CD4-positive, CD25-positive, alpha-beta regulatory T cell (primary cell): Measurements from ENCODE around the gene SECTM1. TPM values are rescaled to one million over a fixed set of nuclear protein-coding genes. Genes with fewer than 3 reads are reported as not detected.

Source experiments
- ATAC-seq, 2 donors: fragments of 150-1000 bp; cut with Tn5 transposase; one replicate each; pipeline ENCODE4 v1.10.0; 2021; ENCODE audit warnings: low read depth in 2 of 2, moderate number of reproducible peaks in 2 of 2, moderate library complexity in 1 of 2
- DNase-seq, 3 donors: peaks; one replicate each; pipeline versions ENCODE4 v3.0.0 to v3.0.0-alpha.2; 2012 to 2022; ENCODE audit warnings: mixed read lengths in 1 of 3
- H3K27ac ChIP-seq: one replicate; pipeline ENCODE4 v1.7.0; 2013; ENCODE audit warnings: mild to moderate bottlenecking, low read length; ENCODE audit not compliant: insufficient read depth, poor library complexity, severe bottlenecking
- H3K27me3 ChIP-seq: one replicate; pipeline ENCODE4 v1.7.0; 2013; ENCODE audit warnings: low read length; ENCODE audit not compliant: control insufficient read depth, insufficient read depth
- H3K36me3 ChIP-seq: one replicate; pipeline ENCODE4 v1.7.0; 2013; ENCODE audit warnings: mild to moderate bottlenecking, low read length, moderate library complexity; ENCODE audit not compliant: control insufficient read depth, insufficient read depth
- H3K4me1 ChIP-seq: 2 replicates; pipeline ENCODE4 v1.7.0; 2013; ENCODE audit warnings: mild to moderate bottlenecking, low read length; ENCODE audit not compliant: insufficient read depth, control insufficient read depth, poor library complexity, severe bottlenecking
- H3K4me3 ChIP-seq: one replicate; pipeline ENCODE4 v1.7.0; 2013; ENCODE audit warnings: low read depth, mild to moderate bottlenecking, low read length, moderate library complexity
- H3K9me3 ChIP-seq, 2 experiments: 1 replicate in 1 of 2; 2 replicates in 1 of 2; pipeline ENCODE4 v1.7.0; 2013; ENCODE audit warnings: low read length in 2 of 2, mild to moderate bottlenecking in 1 of 2, moderate library complexity in 1 of 2; ENCODE audit not compliant: control insufficient read depth in 2 of 2
- H3K27ac Mint-ChIP-seq, 3 donors: one replicate each; pipeline ENCODE4 v1.8.0; 2020 to 2022; ENCODE audit warnings: mild to moderate bottlenecking in 3 of 3, mixed read lengths in 3 of 3, moderate library complexity in 2 of 3
- H3K27me3 Mint-ChIP-seq: one replicate; pipeline ENCODE4 v1.8.0; 2022; ENCODE audit warnings: mild to moderate bottlenecking, mixed read lengths
- H3K36me3 Mint-ChIP-seq: one replicate; pipeline ENCODE4 v1.8.0; 2020; ENCODE audit warnings: mixed read lengths
- H3K4me1 Mint-ChIP-seq, 4 donors: one replicate each; pipeline ENCODE4 v1.8.0; 2020 to 2022; ENCODE audit warnings: mixed read lengths in 4 of 4, mild to moderate bottlenecking in 1 of 4
- H3K4me3 Mint-ChIP-seq, 4 donors: one replicate each; pipeline ENCODE4 v1.8.0; 2020 to 2022; ENCODE audit warnings: mild to moderate bottlenecking in 4 of 4, mixed read lengths in 4 of 4, moderate library complexity in 3 of 4
- H3K9me3 Mint-ChIP-seq, 7 donors: one replicate each; pipeline ENCODE4 v1.8.0; 2020 to 2022; ENCODE audit warnings: mixed read lengths in 7 of 7, mild to moderate bottlenecking in 3 of 7, moderate library complexity in 2 of 7
- polyA plus RNA-seq, 4 donors: library from polyadenylated mRNA; unstranded; fragments of 300-500 nt; fragmentation: Illumina TruSeq; gene quantifications; one replicate each; pipeline ENCODE4 v1.2.3, GENCODE V29; 2021
- total RNA-seq: library from RNA; stranded (reverse); gene quantifications from one replicate; pipeline ENCODE4 v1.2.3, GENCODE V29; 2022

Gene SECTM1
- total and polyA plus RNA-seq, 5 donors from 2014 or later = 0.38 to 0.91 (median 0.52) TPM

- no peak for DNase-seq
- H3K4me1 Mint-ChIP-seq = peaks cover 0 to 18% (median 9%) of the 10 kb centered on the region in 4 donors
These were observed 8.0 kb downstream of the SECTM1 start for GRCh38 chr17:82325286-82326180.

GRCh38 chr17:82324566-82325285 lies 8.8 kb downstream of the SECTM1 start:
- Histone ChIP-seq H3K27ac (no peak overlapping the region), H3K4me3 (no peak overlapping the region), H3K27me3 (no peaks in the 10 kb centered on the region), H3K9me3 (no peaks in the 10 kb centered on the region), H3K36me3 (no peaks in the 10 kb centered on the region), H3K4me1 (peaks cover 23% of the 10 kb centered on the region)
- H3K4me3 Mint-ChIP-seq = peak overlapping the region in 2 of 4 donors; percentile 22 to 44
- H3K4me1 Mint-ChIP-seq = peaks cover 0 to 18% (median 9%) of the 10 kb centered on the region in 4 donors
- H3K9me3 Mint-ChIP-seq = no peaks in the 10 kb centered on the region
- H3K27ac Mint-ChIP-seq = peak overlapping the region in 1 of 3 donors; percentile 25
- DNase-seq = no peak
- H3K36me3 Mint-ChIP-seq = no peaks in the 10 kb centered on the region
- ATAC-seq = no peak
- H3K27me3 Mint-ChIP-seq = peaks cover 10% of the 10 kb centered on the region

More at GRCh38 chr17:82325286-82326180, 8.0 kb downstream of the SECTM1 start:
- no peaks in the 10 kb centered on the region for H3K9me3 Mint-ChIP-seq
- Histone ChIP-seq H3K27ac (no peak overlapping the region), H3K27me3 (no peaks in the 10 kb centered on the region), H3K4me1 (peaks cover 22% of the 10 kb centered on the region), H3K36me3 (no peaks in the 10 kb centered on the region), H3K4me3 (no peak overlapping the region), H3K9me3 (no peaks in the 10 kb centered on the region)
- H3K4me3 Mint-ChIP-seq = peak overlapping the region in 2 of 4 donors; percentile 21 to 29
- no peak overlapping the region for H3K27ac Mint-ChIP-seq
- H3K36me3 Mint-ChIP-seq = no peaks in the 10 kb centered on the region
- no peak for ATAC-seq
- H3K27me3 Mint-ChIP-seq = peaks cover 10% of the 10 kb centered on the region

GRCh38 chr17:82323514-82324234 lies 9.9 kb downstream of the SECTM1 start:
- H3K27ac Mint-ChIP-seq = no peak overlapping the region

GRCh38 chr17:82322526-82323453 lies 10.8 kb downstream of the SECTM1 start:
- peak overlapping the region in 2 of 3 donors; percentile 51 to 82 for H3K27ac Mint-ChIP-seq
- peak overlapping the region in 2 of 4 donors; percentile 77 to 79 for H3K4me3 Mint-ChIP-seq

More at GRCh38 chr17:82323514-82324234, 9.9 kb downstream of the SECTM1 start:
- Histone ChIP-seq H3K27me3 (no peaks in the 10 kb centered on the region), H3K27ac (no peak overlapping the region), H3K4me1 (peaks cover 23% of the 10 kb centered on the region), H3K36me3 (no peaks in the 10 kb centered on the region), H3K4me3 (no peak overlapping the region), H3K9me3 (no peaks in the 10 kb centered on the region)
- DNase-seq (no peak), ATAC-seq (no peak)
- Mint-ChIP-seq H3K27me3 (peaks cover 7% of the 10 kb centered on the region), H3K9me3 (no peaks in the 10 kb centered on the region), H3K4me1 (peaks cover 0 to 18% (median 9%) of the 10 kb centered on the region in 4 donors), H3K36me3 (no peaks in the 10 kb centered on the region), H3K4me3 (peak overlapping the region in 1 of 4 donors; percentile 28)

GRCh38 chr17:82321947-82322466 lies 11.6 kb downstream of the SECTM1 start:
- Mint-ChIP-seq H3K4me1 (peaks cover 0 to 23% (median 9%) of the 10 kb centered on the region in 4 donors), H3K27me3 (peaks cover 7% of the 10 kb centered on the region), H3K4me3 (peak overlapping the region; percentile 72 to 83 (median 78)), H3K27ac (peak overlapping the region in 2 of 3 donors; percentile 51 to 72), H3K36me3 (no peaks in the 10 kb centered on the region), H3K9me3 (no peaks in the 10 kb centered on the region)
- Histone ChIP-seq H3K27me3 (no peaks in the 10 kb centered on the region), H3K4me1 (peaks cover 34% of the 10 kb centered on the region), H3K27ac (peak overlapping the region; percentile 67), H3K9me3 (no peaks in the 10 kb centered on the region), H3K36me3 (no peaks in the 10 kb centered on the region), H3K4me3 (no peak overlapping the region)
- no peak for ATAC-seq
- DNase-seq = peak in 1 of 3 donors; percentile 50

More at GRCh38 chr17:82322526-82323453, 10.8 kb downstream of the SECTM1 start:
- no peak overlapping the region for H3K4me3 ChIP-seq
- H3K9me3 ChIP-seq = no peaks in the 10 kb centered on the region
- no peak for ATAC-seq
- H3K27me3 Mint-ChIP-seq = peaks cover 7% of the 10 kb centered on the region
- no peaks in the 10 kb centered on the region for H3K27me3 ChIP-seq
- peaks cover 0 to 19% (median 9%) of the 10 kb centered on the region in 4 donors for H3K4me1 Mint-ChIP-seq
- no peaks in the 10 kb centered on the region for H3K9me3 Mint-ChIP-seq
- peaks cover 26% of the 10 kb centered on the region for H3K4me1 ChIP-seq
- no peak for DNase-seq
- H3K27ac ChIP-seq = no peak overlapping the region
- H3K36me3 Mint-ChIP-seq = no peaks in the 10 kb centered on the region
- no peaks in the 10 kb centered on the region for H3K36me3 ChIP-seq

GRCh38 chr17:82320956-82321927 lies 12.3 kb downstream of the SECTM1 start:
- H3K36me3 ChIP-seq = no peaks in the 10 kb centered on the region
- H3K9me3 ChIP-seq = no peaks in the 10 kb centered on the region
- peak overlapping the region; percentile 24 for H3K4me3 ChIP-seq
- H3K27ac Mint-ChIP-seq = peak overlapping the region; percentile 87 to 89 (median 89)
- H3K36me3 Mint-ChIP-seq = no peaks in the 10 kb centered on the region
- ATAC-seq (peak; percentile 27 to 32), DNase-seq (peak; percentile 57 to 74 (median 72))
- H3K27me3 Mint-ChIP-seq = peaks cover 7% of the 10 kb centered on the region
- H3K27ac ChIP-seq = peak overlapping the region; percentile 67
- H3K9me3 Mint-ChIP-seq = no peaks in the 10 kb centered on the region
- peaks cover 41% of the 10 kb centered on the region for H3K4me1 ChIP-seq
- peaks cover 0 to 29% (median 9%) of the 10 kb centered on the region in 4 donors for H3K4me1 Mint-ChIP-seq
- no peaks in the 10 kb centered on the region for H3K27me3 ChIP-seq
- H3K4me3 Mint-ChIP-seq = peak overlapping the region; percentile 72 to 87 (median 86)
